Measurements from ENCODE around the gene H2AZ1. TPM values are rescaled to one million over a fixed set of nuclear protein-coding genes. Genes with fewer than 3 reads are reported as not detected.

The H2AZ1 gene
- total and polyA plus RNA-seq, 2 donors (not counting 1 experiment from before 2014, with no cell fraction given): 132 to 275 TPM

- Histone ChIP-seq H3K27ac (ENCODE audit: insufficient read depth, low read length) (peak overlapping the region; percentile 79), H3K27me3 (ENCODE audit: control insufficient read depth, insufficient read depth, low read length) (no peaks in the 10 kb centered on the region), H3K9me3 (ENCODE audit: control insufficient read depth, insufficient read depth, low read depth, low read length) (no peaks in the 10 kb centered on the region), H2AFZ (ENCODE audit: low read length) (peak overlapping the region; percentile 4), H3K4me1 (ENCODE audit: control insufficient read depth, extremely low read depth, insufficient read depth, low read length) (peaks cover 6% of the 10 kb centered on the region), H3K36me3 (ENCODE audit: control insufficient read depth, insufficient read depth, low read length) (no peaks in the 10 kb centered on the region), H3K9ac (ENCODE audit: insufficient read depth, low read length) (peak overlapping the region; percentile 87), H3K79me2 (ENCODE audit: control insufficient read depth, insufficient read depth, low read length) (peaks cover 72% of the 10 kb centered on the region), H3K4me3 (replicated peaks in 1 of 4; ENCODE audit: control extremely low read depth in 1 of 4, insufficient read depth in 1 of 4, low read depth in 3 of 4, low read length in 4 of 4) (peak overlapping the region; percentile 42 to 88 (median 76)), H3K4me2 (ENCODE audit: extremely low read depth, insufficient read depth, low read length) (peak overlapping the region; percentile 49), H4K20me1 (ENCODE audit: control insufficient read depth, extremely low read depth, insufficient read depth, low read length) (no peaks in the 10 kb centered on the region)
- no peak for DNase-seq (ENCODE audit: low read depth in 2 of 2)
- TF ChIP-seq CTCF (conservative IDR thresholded peaks at IDR 0.05 in 1 of 2, IDR thresholded peaks at IDR 0.05 in 1 of 2; ENCODE audit: low read depth in 1 of 2, low read length in 2 of 2): no peak
- TF ChIP-seq EZH2 (IDR thresholded peaks at IDR 0.05; ENCODE audit: low read length, missing control alignments): no peak
Measured at GRCh38 chr4:99947190-99947578, 2.9 kb downstream of the H2AZ1 start.

- Histone ChIP-seq H3K36me3 (ENCODE audit: control insufficient read depth, insufficient read depth, low read length) (no peaks in the 10 kb centered on the region), H3K9me3 (ENCODE audit: control insufficient read depth, insufficient read depth, low read depth, low read length) (no peaks in the 10 kb centered on the region), H3K4me3 (replicated peaks in 1 of 4; ENCODE audit: control extremely low read depth in 1 of 4, insufficient read depth in 1 of 4, low read depth in 3 of 4, low read length in 4 of 4) (peak within 1 kb of the TSS; percentile 71 to 98 (median 86)), H3K27ac (ENCODE audit: insufficient read depth, low read length) (peak within 1 kb of the TSS; percentile 79), H3K27me3 (ENCODE audit: control insufficient read depth, insufficient read depth, low read length) (no peaks in the 10 kb centered on the region), H3K4me2 (ENCODE audit: extremely low read depth, insufficient read depth, low read length) (peak within 1 kb of the TSS; percentile 79), H4K20me1 (ENCODE audit: control insufficient read depth, extremely low read depth, insufficient read depth, low read length) (no peaks in the 10 kb centered on the region), H3K79me2 (ENCODE audit: control insufficient read depth, insufficient read depth, low read length) (peaks cover 74% of the 10 kb centered on the region), H3K9ac (ENCODE audit: insufficient read depth, low read length) (peak within 1 kb of the TSS; percentile 87), H2AFZ (ENCODE audit: low read length) (peak within 1 kb of the TSS; percentile 86), H3K4me1 (ENCODE audit: control insufficient read depth, extremely low read depth, insufficient read depth, low read length) (peaks cover 6% of the 10 kb centered on the region)
- no peak for TF ChIP-seq EZH2 (IDR thresholded peaks at IDR 0.05; ENCODE audit: low read length, missing control alignments)
- no peak for TF ChIP-seq CTCF (conservative IDR thresholded peaks at IDR 0.05 in 1 of 2, IDR thresholded peaks at IDR 0.05 in 1 of 2; ENCODE audit: low read depth in 1 of 2, low read length in 2 of 2)
- peak; percentile 75 for DNase-seq (ENCODE audit: low read depth in 2 of 2)
Measured at GRCh38 chr4:99946356-99947189, 3.5 kb downstream of the H2AZ1 start, which contains the start of gene DNAJB14. DNAJB14 (minus strand) TSS chr4:99946618; CDS start chr4:99946571, 47 bp downstream.

- Histone ChIP-seq H3K9me3 (ENCODE audit: control insufficient read depth, insufficient read depth, low read depth, low read length) (no peaks in the 10 kb centered on the region), H3K27ac (ENCODE audit: insufficient read depth, low read length) (peak overlapping the region; percentile 79), H3K9ac (ENCODE audit: insufficient read depth, low read length) (peak overlapping the region; percentile 87), H3K79me2 (ENCODE audit: control insufficient read depth, insufficient read depth, low read length) (peaks cover 78% of the 10 kb centered on the region), H3K36me3 (ENCODE audit: control insufficient read depth, insufficient read depth, low read length) (no peaks in the 10 kb centered on the region), H4K20me1 (ENCODE audit: control insufficient read depth, extremely low read depth, insufficient read depth, low read length) (no peaks in the 10 kb centered on the region), H3K4me2 (ENCODE audit: extremely low read depth, insufficient read depth, low read length) (peak overlapping the region; percentile 79), H3K27me3 (ENCODE audit: control insufficient read depth, insufficient read depth, low read length) (no peaks in the 10 kb centered on the region), H3K4me1 (ENCODE audit: control insufficient read depth, extremely low read depth, insufficient read depth, low read length) (peaks cover 2% of the 10 kb centered on the region), H3K4me3 (replicated peaks in 1 of 4; ENCODE audit: control extremely low read depth in 1 of 4, insufficient read depth in 1 of 4, low read depth in 3 of 4, low read length in 4 of 4) (peak overlapping the region; percentile 71 to 98 (median 86)), H2AFZ (ENCODE audit: low read length) (peak overlapping the region; percentile 61)
- TF ChIP-seq CTCF (conservative IDR thresholded peaks at IDR 0.05 in 1 of 2, IDR thresholded peaks at IDR 0.05 in 1 of 2; ENCODE audit: low read depth in 1 of 2, low read length in 2 of 2) (no peak), EZH2 (IDR thresholded peaks at IDR 0.05; ENCODE audit: low read length, missing control alignments) (no peak)
- peak; percentile 36 to 41 for DNase-seq (ENCODE audit: low read depth in 2 of 2)
Measured at GRCh38 chr4:99945718-99946355, 4.2 kb downstream of the H2AZ1 start.

Measured in fibroblast of lung (primary cell).